Breast epithelium (tissue), 3 donors: Measurements from ENCODE around the gene PLEKHG7.

ENCODE experiments used
- CTCF ChIP-seq, 3 donors: fragments of 450-650 bp; IDR thresholded peaks; one replicate each; pipeline ENCODE4 v1.5.1; 2016 to 2017; ENCODE audit warnings: antibody characterized with exemption in 3 of 3, mild to moderate bottlenecking in 3 of 3, moderate library complexity in 3 of 3
- POLR2A ChIP-seq: fragments of 450-650 bp; IDR thresholded peaks from one replicate; pipeline ENCODE4 v1.6.1; 2016; ENCODE audit warnings: antibody characterized with exemption, mild to moderate bottlenecking, moderate library complexity

GRCh38 chr12:92654929-92655328 is 47.9 kb upstream of the PLEKHG7 start:
- no peak for TF ChIP-seq POLR2A
- no peak for TF ChIP-seq CTCF (IDR thresholded peaks at IDR 0.05)
